HepG2 (cell line): ENCODE measurements around the gene ZNF428. TPM values are rescaled to one million over a fixed set of nuclear protein-coding genes. Genes with fewer than 3 reads are reported as not detected.
A peak's percentile ranks its signal among the peaks of the same experiment; 100 is the strongest.

ENCODE experiments used
- EEA1 ChIP-seq: sonication (generic); formaldehyde crosslinking; IDR thresholded peaks from 2 replicates; pipeline ENCODE4 v1.5.1; 2020; ENCODE audit warnings: mild to moderate bottlenecking, missing genetic modification reagents, borderline replicate concordance
- KDM4B ChIP-seq: sonication (generic); formaldehyde crosslinking; IDR thresholded peaks from 2 replicates; pipeline ENCODE4 v1.4.0; 2020; ENCODE audit warnings: missing genetic modification reagents
- MBD4 ChIP-seq: IDR thresholded peaks from 2 replicates; pipeline ENCODE4 v1.6.1; 2012; ENCODE audit warnings: low read length, inconsistent platforms, borderline replicate concordance
- MIER3 ChIP-seq: IDR thresholded peaks from 2 replicates; pipeline ENCODE4 v1.6.1; 2016; ENCODE audit warnings: missing compliant biosample characterization, borderline replicate concordance
- SAP130 ChIP-seq: IDR thresholded peaks from 2 replicates; pipeline ENCODE4 v1.6.1; 2016; ENCODE audit warnings: low read depth
- SKI ChIP-seq: fragments of 450-650 bp; IDR thresholded peaks from one replicate; pipeline ENCODE4 v1.6.1; 2018; ENCODE audit warnings: mild to moderate bottlenecking; ENCODE audit not compliant: partially characterized antibody
- SP4 ChIP-seq: sonication (generic); formaldehyde crosslinking; IDR thresholded peaks from 2 replicates; pipeline ENCODE4 v1.8.1; 2023; ENCODE audit warnings: mild to moderate bottlenecking, missing genetic modification reagents
- STAT6 ChIP-seq: sonication (generic); formaldehyde crosslinking; IDR thresholded peaks from 2 replicates; pipeline ENCODE4 v1.4.0; 2020; ENCODE audit warnings: missing genetic modification reagents, mild to moderate bottlenecking, borderline replicate concordance
- TEAD2 ChIP-seq: sonication (generic); formaldehyde crosslinking; IDR thresholded peaks from 2 replicates; pipeline ENCODE4 v1.9.0; 2021; ENCODE audit warnings: missing genetic modification reagents
- ZBED4 ChIP-seq: sonication (generic); formaldehyde crosslinking; IDR thresholded peaks from 2 replicates; pipeline ENCODE4 v1.4.0; 2020; ENCODE audit warnings: missing genetic modification reagents, borderline replicate concordance
- ZEB1 ChIP-seq: IDR thresholded peaks from 2 replicates; pipeline ENCODE4 v1.6.1; 2012; ENCODE audit warnings: mild to moderate bottlenecking, low read depth, inconsistent platforms; ENCODE audit not compliant: insufficient replicate concordance
- ZFAT ChIP-seq: sonication (generic); formaldehyde crosslinking; conservative IDR thresholded peaks from 2 replicates; pipeline ENCODE4 v1.8.1; 2023; ENCODE audit warnings: missing genetic modification reagents, inconsistent platforms
- ZNF337 ChIP-seq: sonication (generic); formaldehyde crosslinking; IDR thresholded peaks from 2 replicates; pipeline ENCODE4 v1.5.1; 2020; ENCODE audit warnings: missing genetic modification reagents, low read depth, mild to moderate bottlenecking, borderline replicate concordance
- ZNF567 ChIP-seq: sonication (generic); formaldehyde crosslinking; IDR thresholded peaks from 2 replicates; pipeline ENCODE4 v1.8.1; 2023; ENCODE audit warnings: mild to moderate bottlenecking, missing genetic modification reagents, borderline replicate concordance
- ZNF772 ChIP-seq: sonication (generic); formaldehyde crosslinking; IDR thresholded peaks from 2 replicates; pipeline ENCODE4 v1.5.0; 2020; ENCODE audit warnings: mild to moderate bottlenecking, missing genetic modification reagents
- ZNF841 ChIP-seq: sonication (generic); formaldehyde crosslinking; IDR thresholded peaks from 2 replicates; pipeline ENCODE4 v1.8.1; 2023; ENCODE audit warnings: missing genetic modification reagents, borderline replicate concordance
- polyA plus RNA-seq, 8 experiments: library from polyadenylated mRNA; depleted of rRNA in 3 of 8; stranded (reverse) in 7 of 8; unstranded in 1 of 8; fragments of >200 nt; fragmentation: Illumina TruSeq in 4 of 8; extraction: Trizol in 4 of 8; gene quantifications; 2 replicates each; pipeline versions ENCODE4 v1.2.1 to v1.2.3, GENCODE V29; 2011 to 2016; ENCODE audit warnings: low read depth in 4 of 8, missing spikeins in 1 of 8, mixed read lengths in 1 of 8; ENCODE audit not compliant: insufficient read depth in 1 of 8
- total RNA-seq, 5 experiments: library from RNA; depleted of rRNA; stranded (reverse); fragments of >200 nt; fragmentation: Illumina TruSeq; extraction: Trizol; gene quantifications; 2 replicates each; pipeline ENCODE4 v1.2.3, GENCODE V29; 2016; ENCODE audit warnings: low read depth in 1 of 5
- TF ChIP-seq, protein P1 (sequence below): sonication (generic); formaldehyde crosslinking; IDR thresholded peaks from 2 replicates; pipeline ENCODE4 v1.4.0; 2020; ENCODE audit warnings: mild to moderate bottlenecking, missing genetic modification reagents, borderline replicate concordance
- TF ChIP-seq, protein P2 (sequence below): sonication (generic); formaldehyde crosslinking; IDR thresholded peaks from 2 replicates; pipeline ENCODE4 v1.5.1; 2020; ENCODE audit warnings: missing genetic modification reagents, mild to moderate bottlenecking, borderline replicate concordance

ZNF428 gene
- total and polyA plus RNA-seq, 2 of the 13 experiments (the other 11 are each of a cell fraction or from before 2014, with no cell fraction given) = 10.4 to 26.9 TPM

- TF ChIP-seq STAT6 (CRISPR knock-in tag) (no peak), TEAD2 (CRISPR knock-in tag) (no peak), ZNF772 (CRISPR knock-in tag) (0 out of 2 replicates have a peak, but pooled peaks have one; percentile 41), ZEB1 (no peak), MBD4 (no peak), ZNF567 (no peak), ZFAT (CRISPR knock-in tag) (no peak), MIER3 (CRISPR knock-in tag) (peak; percentile 16; the same call in 1 of the 2 replicates), SKI (no peak), SAP130 (peak; percentile 75), KDM4B (CRISPR knock-in tag) (no peak), ZNF337 (no peak), SP4 (CRISPR knock-in tag) (no peak; the same call in 1 of the 2 replicates), ZBED4 (CRISPR knock-in tag) (no peak), EEA1 (no peak), ZNF841 (CRISPR knock-in tag) (no peak)
- TF ChIP-seq, protein P1, sequence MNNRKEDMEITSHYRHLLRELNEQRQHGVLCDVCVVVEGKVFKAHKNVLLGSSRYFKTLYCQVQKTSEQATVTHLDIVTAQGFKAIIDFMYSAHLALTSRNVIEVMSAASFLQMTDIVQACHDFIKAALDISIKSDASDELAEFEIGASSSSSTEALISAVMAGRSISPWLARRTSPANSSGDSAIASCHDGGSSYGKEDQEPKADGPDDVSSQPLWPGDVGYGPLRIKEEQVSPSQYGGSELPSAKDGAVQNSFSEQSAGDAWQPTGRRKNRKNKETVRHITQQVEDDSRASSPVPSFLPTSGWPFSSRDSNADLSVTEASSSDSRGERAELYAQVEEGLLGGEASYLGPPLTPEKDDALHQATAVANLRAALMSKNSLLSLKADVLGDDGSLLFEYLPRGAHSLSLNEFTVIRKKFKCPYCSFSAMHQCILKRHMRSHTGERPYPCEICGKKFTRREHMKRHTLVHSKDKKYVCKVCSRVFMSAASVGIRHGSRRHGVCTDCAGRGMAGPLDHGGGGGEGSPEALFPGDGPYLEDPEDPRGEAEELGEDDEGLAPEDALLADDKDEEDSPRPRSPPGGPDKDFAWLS (CRISPR knock-in tag) = no peak
- TF ChIP-seq, protein P2, sequence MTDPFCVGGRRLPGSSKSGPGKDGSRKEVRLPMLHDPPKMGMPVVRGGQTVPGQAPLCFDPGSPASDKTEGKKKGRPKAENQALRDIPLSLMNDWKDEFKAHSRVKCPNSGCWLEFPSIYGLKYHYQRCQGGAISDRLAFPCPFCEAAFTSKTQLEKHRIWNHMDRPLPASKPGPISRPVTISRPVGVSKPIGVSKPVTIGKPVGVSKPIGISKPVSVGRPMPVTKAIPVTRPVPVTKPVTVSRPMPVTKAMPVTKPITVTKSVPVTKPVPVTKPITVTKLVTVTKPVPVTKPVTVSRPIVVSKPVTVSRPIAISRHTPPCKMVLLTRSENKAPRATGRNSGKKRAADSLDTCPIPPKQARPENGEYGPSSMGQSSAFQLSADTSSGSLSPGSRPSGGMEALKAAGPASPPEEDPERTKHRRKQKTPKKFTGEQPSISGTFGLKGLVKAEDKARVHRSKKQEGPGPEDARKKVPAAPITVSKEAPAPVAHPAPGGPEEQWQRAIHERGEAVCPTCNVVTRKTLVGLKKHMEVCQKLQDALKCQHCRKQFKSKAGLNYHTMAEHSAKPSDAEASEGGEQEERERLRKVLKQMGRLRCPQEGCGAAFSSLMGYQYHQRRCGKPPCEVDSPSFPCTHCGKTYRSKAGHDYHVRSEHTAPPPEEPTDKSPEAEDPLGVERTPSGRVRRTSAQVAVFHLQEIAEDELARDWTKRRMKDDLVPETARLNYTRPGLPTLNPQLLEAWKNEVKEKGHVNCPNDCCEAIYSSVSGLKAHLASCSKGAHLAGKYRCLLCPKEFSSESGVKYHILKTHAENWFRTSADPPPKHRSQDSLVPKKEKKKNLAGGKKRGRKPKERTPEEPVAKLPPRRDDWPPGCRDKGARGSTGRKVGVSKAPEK (CRISPR knock-in tag) = no peak
Measured at GRCh38 chr19:43651758-43652545, 32.5 kb upstream of the ZNF428 start (continued).
